HUES48 (cell line): ENCODE measurements around the gene TRAPPC11.
"Not testable (repeated sequence)": the region's sequence is repeated elsewhere in the genome, so short reads cannot be mapped to it uniquely, and the experiment has no call there.

Source experiments
- H3K27ac ChIP-seq: one replicate; pipeline ENCODE4 v1.7.0; 2013; ENCODE audit warnings: low read depth, low read length, inconsistent platforms
- H3K27me3 ChIP-seq: 2 replicates; pipeline ENCODE4 v1.6.1; 2013; ENCODE audit warnings: mild to moderate bottlenecking, low read length; ENCODE audit not compliant: control insufficient read depth, insufficient read depth
- H3K36me3 ChIP-seq: 2 replicates; pipeline ENCODE4 v1.6.1; 2013; ENCODE audit warnings: low read length; ENCODE audit not compliant: control insufficient read depth, insufficient read depth
- H3K4me1 ChIP-seq: 2 replicates; pipeline ENCODE4 v1.6.1; 2013; ENCODE audit warnings: mild to moderate bottlenecking, low read length; ENCODE audit not compliant: control insufficient read depth, insufficient read depth
- H3K4me3 ChIP-seq: 2 replicates; pipeline ENCODE4 v1.5.1; 2013; ENCODE audit warnings: mild to moderate bottlenecking, low read depth, low read length
- H3K9ac ChIP-seq: 2 replicates; pipeline ENCODE4 v1.6.1; 2013; ENCODE audit warnings: mild to moderate bottlenecking, low read depth, low read length, moderate library complexity
- H3K9me3 ChIP-seq: 2 replicates; pipeline ENCODE4 v1.6.1; 2013; ENCODE audit warnings: low read length; ENCODE audit not compliant: control insufficient read depth, insufficient read depth

The TRAPPC11 gene

GRCh38 chr4:183721207-183722081 lies 62.4 kb downstream of the TRAPPC11 start:
- H3K36me3 ChIP-seq = no peaks in the 10 kb centered on the region
- no peaks in the 10 kb centered on the region for H3K27me3 ChIP-seq
- H3K9me3 ChIP-seq = no peaks in the 10 kb centered on the region
- no peaks in the 10 kb centered on the region for H3K4me1 ChIP-seq
- no peak overlapping the region for H3K27ac ChIP-seq
- H3K4me3 ChIP-seq = no peak overlapping the region
- no peak overlapping the region for H3K9ac ChIP-seq

DNA sequence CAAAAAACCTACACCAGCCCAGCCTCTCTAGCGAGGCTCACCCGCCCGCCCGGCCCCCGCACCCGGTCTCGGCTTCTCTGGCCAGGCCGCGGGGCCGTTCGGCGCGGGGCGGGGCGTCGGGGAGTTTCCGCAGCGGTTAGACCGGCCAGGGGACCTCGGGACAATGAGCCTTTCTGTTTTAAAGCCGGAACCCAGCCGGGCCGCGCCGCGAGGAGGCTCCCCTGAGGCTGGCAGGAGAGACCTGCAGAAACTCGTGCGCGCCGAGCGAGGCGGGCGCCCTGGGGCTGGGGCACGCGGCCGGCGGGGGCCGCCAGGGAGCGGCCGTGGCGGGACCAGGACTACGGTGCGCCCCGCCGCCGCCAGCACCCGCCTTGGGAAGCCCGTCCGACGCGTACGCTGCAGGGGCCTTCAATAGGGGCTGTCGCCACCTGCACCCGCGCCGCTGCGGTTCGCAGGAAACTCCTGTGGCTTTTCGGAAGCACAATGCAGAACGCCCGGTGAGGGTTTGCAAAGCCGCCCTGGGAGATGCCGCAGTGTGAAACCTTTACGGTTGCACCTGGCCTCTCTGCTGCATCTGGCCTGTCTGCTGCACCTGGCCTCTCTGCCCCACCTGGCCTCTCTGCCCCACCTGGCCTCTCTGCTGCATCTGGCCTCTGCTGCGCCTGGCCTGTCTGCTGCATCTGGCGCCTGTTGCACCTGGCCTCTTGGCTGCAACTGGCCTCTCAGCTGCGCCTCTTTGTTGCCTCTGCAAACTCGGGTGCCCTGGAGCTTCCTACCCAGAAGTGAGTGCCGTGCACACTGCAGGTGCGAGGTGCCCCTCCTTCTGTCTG lies 63.9 kb downstream of the TRAPPC11 start:
- no peaks in the 10 kb centered on the region for H3K4me1 ChIP-seq
- H3K4me3 ChIP-seq = peak overlapping the region; percentile 50; the same call in 1 of the 2 replicates
- H3K9me3 ChIP-seq = no peaks in the 10 kb centered on the region
- H3K27ac ChIP-seq = peak overlapping the region; percentile 33
- no peaks in the 10 kb centered on the region for H3K36me3 ChIP-seq
- 0 out of 2 replicates have a peak overlapping the region, but pooled peaks have one; percentile 26 for H3K9ac ChIP-seq
- no peaks in the 10 kb centered on the region for H3K27me3 ChIP-seq

DNA sequence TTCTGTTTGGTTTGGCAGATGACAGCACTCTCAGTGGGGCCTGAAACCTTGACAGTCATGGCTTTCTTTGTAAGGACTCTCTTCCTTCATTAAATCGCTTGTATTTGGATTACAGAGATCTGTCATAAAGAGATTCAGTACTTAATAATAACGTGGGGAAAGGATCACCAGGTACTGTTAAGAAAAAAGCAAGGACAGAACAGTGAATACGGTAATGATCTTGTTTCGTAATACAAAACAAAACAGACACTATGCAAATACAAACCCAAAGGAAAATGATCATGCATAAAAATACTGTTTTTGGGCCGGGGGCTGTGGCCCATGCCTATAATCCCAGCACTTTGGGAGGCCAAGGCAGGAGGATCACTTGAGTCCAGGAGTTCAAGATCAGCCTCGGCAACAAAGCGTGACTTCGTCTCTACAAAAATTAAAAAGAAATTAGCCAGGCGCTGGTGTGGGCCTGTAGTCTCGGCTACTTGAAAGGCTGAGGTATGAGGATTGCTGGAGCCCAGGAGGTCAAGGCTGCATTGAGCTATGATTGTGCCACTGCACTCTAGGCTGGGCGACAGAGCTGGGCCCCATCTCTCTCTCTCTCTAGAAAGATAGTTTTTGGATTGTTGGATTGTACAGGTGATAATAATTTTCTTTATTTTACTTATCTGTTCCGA lies 64.6 kb downstream of the TRAPPC11 start:
- H3K27me3 ChIP-seq = no peaks in the 10 kb centered on the region
- no peaks in the 10 kb centered on the region for H3K36me3 ChIP-seq
- H3K4me1 ChIP-seq = no peaks in the 10 kb centered on the region
- no peak overlapping the region; the same call in 1 of the 2 replicates for H3K4me3 ChIP-seq
- H3K9me3 ChIP-seq = no peaks in the 10 kb centered on the region
- H3K9ac ChIP-seq = no peak overlapping the region
- H3K27ac ChIP-seq = no peak overlapping the region

DNA sequence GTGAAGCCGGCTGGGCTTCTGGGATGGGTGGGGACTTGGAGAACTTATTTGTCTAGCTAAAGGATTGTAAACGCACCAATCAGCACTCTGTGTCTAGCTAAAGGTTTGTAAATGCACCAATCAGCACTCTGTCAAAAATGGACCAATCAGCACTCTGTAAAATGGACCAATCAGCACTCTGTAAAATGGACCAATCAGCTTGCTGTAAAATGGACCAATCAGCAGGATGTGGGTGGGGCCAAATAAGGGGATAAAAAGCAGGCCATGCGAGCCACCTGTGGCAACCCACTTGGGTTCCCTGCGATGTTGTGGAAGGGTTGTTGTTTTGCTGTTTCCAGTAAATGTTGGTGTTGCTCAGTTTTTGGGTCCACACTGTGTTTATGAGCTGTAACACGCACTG lies 66.5 kb downstream of the TRAPPC11 start:
- H3K27me3 ChIP-seq, H3K36me3 ChIP-seq, H3K27ac ChIP-seq, H3K9me3 ChIP-seq, H3K4me3 ChIP-seq, H3K4me1 ChIP-seq, H3K9ac ChIP-seq: not testable (repeated sequence)

DNA sequence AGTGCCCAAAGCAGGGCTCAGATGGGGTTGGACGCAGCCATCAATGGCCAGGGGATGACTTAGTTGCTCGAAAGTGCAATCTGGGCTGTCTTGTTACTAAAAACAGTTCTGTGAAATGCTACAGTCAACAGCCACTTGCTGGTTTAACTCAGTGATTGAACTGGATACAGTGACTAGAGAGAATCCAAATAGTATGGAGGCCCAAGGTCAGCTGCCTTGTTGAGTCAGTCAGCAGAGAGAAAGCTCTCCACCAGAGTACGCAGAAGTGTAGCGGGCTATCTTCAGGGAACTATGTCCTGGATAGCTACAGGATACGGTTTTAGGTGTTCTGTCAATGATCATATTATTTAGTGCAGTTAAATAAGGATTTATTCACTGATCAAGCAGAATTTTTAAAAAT lies 68.4 kb downstream of the TRAPPC11 start:
- Histone ChIP-seq H3K9ac (no peak overlapping the region), H3K4me3 (no peak overlapping the region), H3K4me1 (no peaks in the 10 kb centered on the region), H3K27ac (no peak overlapping the region), H3K36me3 (no peaks in the 10 kb centered on the region), H3K9me3 (no peaks in the 10 kb centered on the region), H3K27me3 (no peaks in the 10 kb centered on the region)

DNA sequence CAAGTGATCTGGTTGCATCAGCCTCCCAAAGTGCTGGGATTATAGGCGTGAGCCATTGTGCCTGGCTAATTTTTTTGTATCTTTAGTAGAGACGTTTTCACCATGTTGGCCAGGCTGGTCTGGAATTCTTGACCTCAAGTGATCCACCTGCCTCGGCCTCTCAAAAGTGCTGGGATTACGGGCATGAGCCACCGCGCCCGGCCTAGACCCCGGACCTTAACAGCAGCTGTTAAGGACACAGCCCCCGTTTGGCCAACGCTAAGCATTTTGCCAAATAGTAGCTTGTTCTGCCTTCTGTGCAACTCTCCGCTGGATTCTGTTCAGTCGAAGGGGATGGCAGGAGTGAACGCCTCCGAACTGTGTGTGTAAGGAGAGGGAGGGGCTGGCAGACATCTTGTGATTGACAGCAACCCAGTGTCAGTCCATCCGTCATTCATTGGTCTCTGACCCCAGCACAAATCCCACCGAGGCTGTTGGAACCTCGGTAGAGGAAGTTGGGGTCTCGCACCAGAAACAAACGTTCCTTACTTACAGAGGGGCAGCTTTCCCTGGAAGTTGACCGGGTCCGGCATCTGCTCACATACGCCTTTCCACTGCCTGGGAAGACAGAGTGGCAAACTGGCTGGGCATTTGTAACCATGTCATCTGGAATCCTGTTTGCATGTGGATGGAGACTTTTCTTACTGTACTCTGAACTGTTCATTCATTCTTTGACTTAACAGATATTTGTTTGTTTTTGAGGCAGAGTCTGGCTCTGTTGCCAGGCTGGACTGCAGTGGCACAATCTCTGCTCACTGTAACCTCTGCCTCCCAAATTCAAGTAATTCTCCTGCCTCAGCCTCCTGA lies 69.4 kb downstream of the TRAPPC11 start:
- Histone ChIP-seq H3K36me3 (no peaks in the 10 kb centered on the region), H3K27ac (no peak overlapping the region), H3K9me3 (no peaks in the 10 kb centered on the region)

GRCh38 chr4:183729069-183729406 lies 69.9 kb downstream of the TRAPPC11 start:
- Histone ChIP-seq H3K36me3 (no peaks in the 10 kb centered on the region), H3K27me3 (no peaks in the 10 kb centered on the region)

More for the DNA sequence above, 69.4 kb downstream of the TRAPPC11 start:
- H3K4me1 ChIP-seq = no peaks in the 10 kb centered on the region
- no peak overlapping the region; the same call in 1 of the 2 replicates for H3K9ac ChIP-seq
- H3K4me3 ChIP-seq = no peak overlapping the region
- no peaks in the 10 kb centered on the region for H3K27me3 ChIP-seq

GRCh38 chr4:183729430-183730328 lies 70.6 kb downstream of the TRAPPC11 start:
- Histone ChIP-seq H3K27me3 (no peaks in the 10 kb centered on the region), H3K9me3 (no peaks in the 10 kb centered on the region), H3K9ac (no peak overlapping the region), H3K36me3 (no peaks in the 10 kb centered on the region), H3K27ac (no peak overlapping the region), H3K4me3 (no peak overlapping the region), H3K4me1 (no peaks in the 10 kb centered on the region)

More at GRCh38 chr4:183729069-183729406, 69.9 kb downstream of the TRAPPC11 start:
- Histone ChIP-seq H3K27ac (no peak overlapping the region), H3K9ac (no peak overlapping the region), H3K9me3 (no peaks in the 10 kb centered on the region), H3K4me1 (no peaks in the 10 kb centered on the region), H3K4me3 (no peak overlapping the region)

GRCh38 chr4:183732296-183732695 lies 73.2 kb downstream of the TRAPPC11 start:
- no peaks in the 10 kb centered on the region for H3K36me3 ChIP-seq
- H3K9me3 ChIP-seq = no peaks in the 10 kb centered on the region
- no peak overlapping the region for H3K4me3 ChIP-seq
- H3K27me3 ChIP-seq = no peaks in the 10 kb centered on the region
- H3K9ac ChIP-seq = no peak overlapping the region
- no peaks in the 10 kb centered on the region for H3K4me1 ChIP-seq
- H3K27ac ChIP-seq = no peak overlapping the region
